Neural progenitor cell (in vitro differentiated cells): ENCODE measurements around the gene CRYBB3. TPM values are rescaled to one million over a fixed set of nuclear protein-coding genes. Genes with fewer than 3 reads are reported as not detected.

ENCODE experiments used
- DNase-seq: peaks from one replicate; pipeline ENCODE4 v3.0.0-alpha.2; 2016; ENCODE audit warnings: low spot score
- H2AFZ ChIP-seq: fragments of 200-600 bp; sonication (generic); replicated peaks from 2 replicates; pipeline ENCODE4 v1.6.1; 2016; ENCODE audit warnings: antibody characterized with exemption
- H3F3A ChIP-seq: fragments of 200-600 bp; sonication (generic); 2 replicates; pipeline ENCODE4 v1.6.1; 2016; ENCODE audit warnings: antibody characterized with exemption, low read depth
- H3K27ac ChIP-seq: fragments of 200-600 bp; sonication (generic); 2 replicates; pipeline ENCODE4 v1.5.1; 2016; ENCODE audit warnings: mild to moderate bottlenecking
- H3K27me3 ChIP-seq: fragments of 200-600 bp; sonication (generic); 2 replicates; pipeline ENCODE4 v1.6.1; 2016; ENCODE audit warnings: mild to moderate bottlenecking, moderate library complexity
- H3K36me3 ChIP-seq: fragments of 200-600 bp; sonication (generic); 2 replicates; pipeline ENCODE4 v1.5.1; 2016
- H3K4me1 ChIP-seq: fragments of 200-600 bp; sonication (generic); 2 replicates; pipeline ENCODE4 v1.6.1; 2016; ENCODE audit warnings: mixed run types
- H3K4me2 ChIP-seq: fragments of 200-600 bp; sonication (generic); 2 replicates; pipeline ENCODE4 v1.6.1; 2016
- H3K4me3 ChIP-seq: fragments of 200-600 bp; sonication (generic); 2 replicates; pipeline ENCODE4 v1.5.1; 2016
- H3K79me2 ChIP-seq: fragments of 200-600 bp; sonication (generic); 2 replicates; pipeline ENCODE4 v1.6.1; 2016; ENCODE audit warnings: low read depth
- H3K9ac ChIP-seq: fragments of 200-600 bp; sonication (generic); 2 replicates; pipeline ENCODE4 v1.6.1; 2016
- H3K9me3 ChIP-seq: fragments of 200-600 bp; sonication (generic); 2 replicates; pipeline ENCODE4 v1.5.1; 2016; ENCODE audit warnings: low read depth
- H4K20me1 ChIP-seq: fragments of 200-600 bp; sonication (generic); 2 replicates; pipeline ENCODE4 v1.6.1; 2016; ENCODE audit warnings: low read depth
- H3K27ac Mint-ChIP-seq: 3 replicates; pipeline ENCODE4 v1.8.0; 2021; ENCODE audit warnings: mixed read lengths
- H3K27me3 Mint-ChIP-seq: 2 replicates; pipeline ENCODE4 v1.8.0; 2022; ENCODE audit warnings: low read depth, mild to moderate bottlenecking, inconsistent platforms, moderate library complexity, mixed read lengths; ENCODE audit not compliant: insufficient read depth
- H3K36me3 Mint-ChIP-seq: 3 replicates; pipeline ENCODE4 v1.8.0; 2021; ENCODE audit warnings: mixed read lengths
- H3K4me1 Mint-ChIP-seq: 3 replicates; pipeline ENCODE4 v1.8.0; 2021; ENCODE audit warnings: mixed read lengths
- H3K4me3 Mint-ChIP-seq: 3 replicates; pipeline ENCODE4 v1.8.0; 2021; ENCODE audit warnings: mild to moderate bottlenecking, moderate library complexity, mixed read lengths
- H3K9me3 Mint-ChIP-seq: 3 replicates; pipeline ENCODE4 v1.8.0; 2020; ENCODE audit warnings: mixed read lengths
- EZH2 ChIP-seq: fragments of 200-600 bp; sonication (generic); IDR thresholded peaks from 2 replicates; pipeline ENCODE4 v1.6.1; 2017; ENCODE audit warnings: antibody characterized with exemption, mild to moderate bottlenecking, moderate library complexity
- EZH2phosphoT487 ChIP-seq: fragments of 200-600 bp; sonication (generic); IDR thresholded peaks from 2 replicates; pipeline ENCODE4 v1.6.1; 2017; ENCODE audit warnings: antibody characterized with exemption
- total RNA-seq: library from RNA; depleted of rRNA; stranded (reverse); fragments of >200 nt; gene quantifications from 2 replicates; pipeline ENCODE4 v1.2.3, GENCODE V29; 2015; ENCODE audit warnings: low replicate concordance
- TF ChIP-seq, protein P1 (sequence below): fragments of 200-600 bp; sonication (generic); IDR thresholded peaks from 2 replicates; pipeline ENCODE4 v1.5.1; 2017; ENCODE audit warnings: antibody characterized with exemption, mild to moderate bottlenecking

CRYBB3 gene
- total RNA-seq, 1 donor from 2014 or later, result not detected

DNA sequence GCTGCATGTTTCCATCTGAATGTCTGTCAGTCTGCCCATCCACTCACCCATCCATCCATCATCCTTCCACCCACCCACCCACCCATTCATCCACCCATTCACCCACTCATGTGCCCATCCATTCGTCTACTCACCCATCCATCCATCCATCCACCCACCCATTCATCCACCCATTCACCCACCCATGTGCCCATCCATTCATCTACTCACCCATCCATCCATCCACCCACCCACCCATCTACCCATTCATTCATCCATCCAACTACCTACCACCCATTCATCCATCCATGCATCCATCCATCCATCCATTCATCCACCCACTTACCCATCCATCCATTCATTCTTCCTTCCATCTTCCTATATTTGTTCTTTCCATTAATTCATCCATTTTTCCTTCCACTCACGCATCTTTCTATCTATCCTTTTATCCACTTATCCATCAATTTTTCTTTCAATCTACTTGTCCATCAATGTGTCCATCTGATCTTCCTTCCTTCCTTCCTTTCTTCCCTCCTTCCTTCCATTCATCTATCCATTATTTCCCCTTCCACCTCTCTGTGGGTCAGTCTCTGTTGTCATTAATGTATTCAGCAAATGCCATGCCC is 8.0 kb downstream of the CRYBB3 start:
- Histone ChIP-seq H3K36me3 (no peaks in the 10 kb centered on the region), H3K4me3 (no peak overlapping the region), H3K27me3 (no peaks in the 10 kb centered on the region), H3K9ac (no peak overlapping the region), H3K27ac (no peak overlapping the region), H4K20me1 (no peaks in the 10 kb centered on the region), H3K79me2 (no peaks in the 10 kb centered on the region), H3K4me1 (no peaks in the 10 kb centered on the region), H3F3A (no peaks in the 10 kb centered on the region), H3K9me3 (no peaks in the 10 kb centered on the region), H2AFZ (no peak overlapping the region), H3K4me2 (no peak overlapping the region)
- no peak for DNase-seq
- TF ChIP-seq, protein P1, sequence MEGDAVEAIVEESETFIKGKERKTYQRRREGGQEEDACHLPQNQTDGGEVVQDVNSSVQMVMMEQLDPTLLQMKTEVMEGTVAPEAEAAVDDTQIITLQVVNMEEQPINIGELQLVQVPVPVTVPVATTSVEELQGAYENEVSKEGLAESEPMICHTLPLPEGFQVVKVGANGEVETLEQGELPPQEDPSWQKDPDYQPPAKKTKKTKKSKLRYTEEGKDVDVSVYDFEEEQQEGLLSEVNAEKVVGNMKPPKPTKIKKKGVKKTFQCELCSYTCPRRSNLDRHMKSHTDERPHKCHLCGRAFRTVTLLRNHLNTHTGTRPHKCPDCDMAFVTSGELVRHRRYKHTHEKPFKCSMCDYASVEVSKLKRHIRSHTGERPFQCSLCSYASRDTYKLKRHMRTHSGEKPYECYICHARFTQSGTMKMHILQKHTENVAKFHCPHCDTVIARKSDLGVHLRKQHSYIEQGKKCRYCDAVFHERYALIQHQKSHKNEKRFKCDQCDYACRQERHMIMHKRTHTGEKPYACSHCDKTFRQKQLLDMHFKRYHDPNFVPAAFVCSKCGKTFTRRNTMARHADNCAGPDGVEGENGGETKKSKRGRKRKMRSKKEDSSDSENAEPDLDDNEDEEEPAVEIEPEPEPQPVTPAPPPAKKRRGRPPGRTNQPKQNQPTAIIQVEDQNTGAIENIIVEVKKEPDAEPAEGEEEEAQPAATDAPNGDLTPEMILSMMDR, result no peak
- TF ChIP-seq EZH2phosphoT487 (no peak), EZH2 (no peak)
- Mint-ChIP-seq H3K36me3 (no peaks in the 10 kb centered on the region), H3K4me1 (no peaks in the 10 kb centered on the region), H3K9me3 (no peaks in the 10 kb centered on the region), H3K27me3 (no peaks in the 10 kb centered on the region), H3K27ac (no peak overlapping the region), H3K4me3 (no peak overlapping the region)

DNA sequence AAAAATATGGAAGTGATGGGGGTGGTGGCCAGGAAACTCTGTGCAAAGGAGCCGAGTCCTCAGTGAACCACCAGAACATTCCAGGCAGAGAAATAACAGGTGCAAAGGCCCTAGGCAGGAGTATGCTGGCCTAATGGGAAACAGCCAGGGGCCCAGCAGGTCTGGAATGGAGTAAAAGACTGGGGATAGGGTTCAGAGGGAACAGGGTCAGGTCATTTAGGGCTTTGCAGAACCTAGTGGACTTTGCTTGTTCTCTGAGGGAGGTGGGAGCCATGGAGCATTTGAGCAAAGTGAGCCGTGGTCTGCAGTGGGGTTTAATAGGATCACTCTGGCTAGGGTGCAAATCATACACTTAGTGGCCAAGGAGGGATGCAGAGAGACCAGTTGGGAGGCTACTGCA is 8.7 kb downstream of the CRYBB3 start:
- Mint-ChIP-seq H3K4me3 (no peak overlapping the region), H3K9me3 (no peaks in the 10 kb centered on the region), H3K27me3 (no peaks in the 10 kb centered on the region), H3K4me1 (no peaks in the 10 kb centered on the region), H3K36me3 (no peaks in the 10 kb centered on the region), H3K27ac (no peak overlapping the region)
- Histone ChIP-seq H3K9ac (no peak overlapping the region), H3K79me2 (no peaks in the 10 kb centered on the region), H3K4me3 (no peak overlapping the region), H3K9me3 (no peaks in the 10 kb centered on the region), H4K20me1 (no peaks in the 10 kb centered on the region), H3K27ac (no peak overlapping the region), H3K36me3 (no peaks in the 10 kb centered on the region), H3K4me1 (no peaks in the 10 kb centered on the region), H3F3A (no peaks in the 10 kb centered on the region), H2AFZ (no peak overlapping the region), H3K4me2 (no peak overlapping the region), H3K27me3 (no peaks in the 10 kb centered on the region)
- TF ChIP-seq, protein P1, result no peak
- TF ChIP-seq EZH2 (no peak), EZH2phosphoT487 (no peak)
- DNase-seq, result no peak

DNA sequence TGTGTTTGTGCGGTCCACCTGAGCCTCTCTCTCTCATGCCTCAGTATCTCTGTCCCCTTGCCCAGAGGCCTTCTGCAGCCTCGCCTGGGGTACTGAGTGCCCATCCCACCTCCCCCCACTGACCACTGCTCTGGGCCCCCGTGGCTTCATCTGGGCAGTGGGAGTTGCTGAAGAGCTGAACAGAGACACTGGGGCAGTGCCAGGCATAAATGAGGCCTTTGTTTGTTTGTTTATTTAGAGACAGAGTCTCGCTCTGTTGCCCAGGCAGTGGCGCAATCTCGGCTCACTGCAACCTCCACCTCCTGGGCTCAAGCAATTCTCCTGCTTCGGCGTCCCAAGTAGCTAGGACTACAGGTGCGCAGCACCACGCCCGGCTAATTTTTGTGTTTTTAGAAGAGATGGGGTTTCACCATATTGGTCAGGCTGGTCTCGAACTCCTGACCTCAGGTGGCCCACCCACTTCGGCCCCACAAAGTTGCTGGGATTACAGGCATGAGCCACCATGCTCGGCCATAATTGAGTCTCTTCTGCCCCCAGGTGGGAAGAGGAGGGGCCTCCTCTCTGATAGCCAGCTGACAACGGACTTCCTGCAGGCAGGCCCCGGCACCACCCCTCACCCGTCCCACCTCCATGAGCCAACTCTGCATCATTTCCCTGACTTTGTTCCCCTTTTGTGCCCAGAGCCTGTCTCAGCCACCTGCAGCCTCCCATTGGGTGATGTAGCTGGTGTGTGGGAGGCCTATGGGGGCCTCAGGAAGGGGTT is 9.3 kb downstream of the CRYBB3 start:
- no peak for DNase-seq
- no peak overlapping the region for H3K27ac ChIP-seq
- H3K4me3 ChIP-seq, result no peak overlapping the region
- no peaks in the 10 kb centered on the region for H3K4me1 ChIP-seq
- H3K27me3 ChIP-seq, result no peaks in the 10 kb centered on the region
- H3K9ac ChIP-seq, result no peak overlapping the region
- no peaks in the 10 kb centered on the region for H3K9me3 Mint-ChIP-seq
- H3K27me3 Mint-ChIP-seq, result no peaks in the 10 kb centered on the region
- H3K27ac Mint-ChIP-seq, result no peak overlapping the region
- H3K36me3 ChIP-seq, result no peaks in the 10 kb centered on the region
- no peaks in the 10 kb centered on the region for H3F3A ChIP-seq
- no peak overlapping the region for H3K4me2 ChIP-seq
- no peaks in the 10 kb centered on the region for H4K20me1 ChIP-seq
- no peak overlapping the region for H3K4me3 Mint-ChIP-seq
- H3K36me3 Mint-ChIP-seq, result no peaks in the 10 kb centered on the region
- no peak overlapping the region for H2AFZ ChIP-seq
- H3K9me3 ChIP-seq, result no peaks in the 10 kb centered on the region
- H3K79me2 ChIP-seq, result no peaks in the 10 kb centered on the region
- H3K4me1 Mint-ChIP-seq, result no peaks in the 10 kb centered on the region
- TF ChIP-seq EZH2phosphoT487, result no peak
- TF ChIP-seq EZH2, result no peak

DNA sequence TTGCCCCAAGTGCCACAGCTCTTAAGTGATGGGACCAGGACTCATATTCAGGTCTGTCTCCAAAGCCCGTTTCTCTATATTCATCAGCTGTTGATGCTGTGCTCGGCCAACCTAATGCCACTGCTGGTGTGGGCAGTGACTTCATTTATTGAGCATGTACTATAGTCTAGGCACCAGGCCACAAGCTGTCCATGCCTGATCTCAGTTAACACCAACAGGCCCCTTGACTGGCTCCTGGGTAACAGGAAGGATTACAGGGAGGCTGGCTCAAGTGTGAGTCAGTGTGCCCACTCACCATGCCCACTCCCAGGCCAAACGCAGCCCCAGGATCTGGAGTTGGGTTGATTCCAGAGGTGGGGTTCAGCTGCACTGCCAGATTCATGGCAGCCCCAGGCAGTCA is 11.1 kb downstream of the CRYBB3 start:
- peaks cover 2% of the 10 kb centered on the region for H3K9me3 Mint-ChIP-seq
- Histone ChIP-seq H3K4me2 (no peak overlapping the region), H3F3A (no peaks in the 10 kb centered on the region), H4K20me1 (no peaks in the 10 kb centered on the region), H3K4me3 (no peak overlapping the region), H3K27me3 (no peaks in the 10 kb centered on the region), H3K36me3 (no peaks in the 10 kb centered on the region), H3K27ac (no peak overlapping the region), H2AFZ (no peak overlapping the region), H3K9ac (no peak overlapping the region), H3K9me3 (no peaks in the 10 kb centered on the region), H3K79me2 (no peaks in the 10 kb centered on the region), H3K4me1 (no peaks in the 10 kb centered on the region)
- peaks cover 3% of the 10 kb centered on the region for H3K27me3 Mint-ChIP-seq
- TF ChIP-seq, protein P1, result no peak
- TF ChIP-seq EZH2phosphoT487 (no peak), EZH2 (no peak)
- no peak overlapping the region for H3K27ac Mint-ChIP-seq
- no peak overlapping the region for H3K4me3 Mint-ChIP-seq
- DNase-seq, result no peak
- no peaks in the 10 kb centered on the region for H3K36me3 Mint-ChIP-seq
- no peaks in the 10 kb centered on the region for H3K4me1 Mint-ChIP-seq
